NB4 (cell line): ENCODE data around the gene PNMT.

ENCODE experiments used
- DNase-seq: peaks from one replicate; pipeline ENCODE4 v3.0.0; 2010; ENCODE audit warnings: low read depth
- H3K4me3 ChIP-seq: one replicate; pipeline ENCODE4 v1.5.1; 2011; ENCODE audit warnings: mild to moderate bottlenecking, low read depth, low read length, moderate library complexity
- MYC ChIP-seq: IDR thresholded peaks from 2 replicates; pipeline ENCODE4 v1.6.1; 2011; ENCODE audit warnings: low read depth, low read length
- POLR2A ChIP-seq: IDR thresholded peaks from 2 replicates; pipeline ENCODE4 v1.6.1; 2011; ENCODE audit warnings: mild to moderate bottlenecking; ENCODE audit not compliant: insufficient read length; ENCODE audit errors: extremely low read depth
- TF ChIP-seq, protein P1 (sequence below): IDR thresholded peaks from 2 replicates; pipeline ENCODE4 v1.6.1; 2011; ENCODE audit warnings: low read depth, low read length
- TF ChIP-seq, protein P2 (sequence below): IDR thresholded peaks from one replicate; pipeline ENCODE4 v1.5.1; 2012; ENCODE audit warnings: low read depth, low read length

Gene PNMT

DNA sequence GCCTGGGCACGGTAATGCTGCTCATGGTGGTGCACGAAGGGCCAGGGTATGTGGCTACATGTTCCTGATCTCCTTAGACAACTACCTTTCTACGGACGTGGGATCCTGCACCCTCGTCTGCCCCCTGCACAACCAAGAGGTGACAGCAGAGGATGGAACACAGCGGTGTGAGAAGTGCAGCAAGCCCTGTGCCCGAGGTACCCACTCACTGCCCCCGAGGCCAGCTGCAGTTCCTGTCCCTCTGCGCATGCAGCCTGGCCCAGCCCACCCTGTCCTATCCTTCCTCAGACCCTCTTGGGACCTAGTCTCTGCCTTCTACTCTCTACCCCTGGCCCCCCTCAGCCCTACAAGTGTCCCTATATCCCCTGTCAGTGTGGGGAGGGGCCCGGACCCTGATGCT, 43.6 kb downstream of the PNMT start:
- H3K4me3 ChIP-seq = no peak overlapping the region
- DNase-seq = no peak
- TF ChIP-seq, protein P1, sequence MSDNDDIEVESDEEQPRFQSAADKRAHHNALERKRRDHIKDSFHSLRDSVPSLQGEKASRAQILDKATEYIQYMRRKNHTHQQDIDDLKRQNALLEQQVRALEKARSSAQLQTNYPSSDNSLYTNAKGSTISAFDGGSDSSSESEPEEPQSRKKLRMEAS = no peak
- TF ChIP-seq, protein P2, sequence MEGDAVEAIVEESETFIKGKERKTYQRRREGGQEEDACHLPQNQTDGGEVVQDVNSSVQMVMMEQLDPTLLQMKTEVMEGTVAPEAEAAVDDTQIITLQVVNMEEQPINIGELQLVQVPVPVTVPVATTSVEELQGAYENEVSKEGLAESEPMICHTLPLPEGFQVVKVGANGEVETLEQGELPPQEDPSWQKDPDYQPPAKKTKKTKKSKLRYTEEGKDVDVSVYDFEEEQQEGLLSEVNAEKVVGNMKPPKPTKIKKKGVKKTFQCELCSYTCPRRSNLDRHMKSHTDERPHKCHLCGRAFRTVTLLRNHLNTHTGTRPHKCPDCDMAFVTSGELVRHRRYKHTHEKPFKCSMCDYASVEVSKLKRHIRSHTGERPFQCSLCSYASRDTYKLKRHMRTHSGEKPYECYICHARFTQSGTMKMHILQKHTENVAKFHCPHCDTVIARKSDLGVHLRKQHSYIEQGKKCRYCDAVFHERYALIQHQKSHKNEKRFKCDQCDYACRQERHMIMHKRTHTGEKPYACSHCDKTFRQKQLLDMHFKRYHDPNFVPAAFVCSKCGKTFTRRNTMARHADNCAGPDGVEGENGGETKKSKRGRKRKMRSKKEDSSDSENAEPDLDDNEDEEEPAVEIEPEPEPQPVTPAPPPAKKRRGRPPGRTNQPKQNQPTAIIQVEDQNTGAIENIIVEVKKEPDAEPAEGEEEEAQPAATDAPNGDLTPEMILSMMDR = no peak
- TF ChIP-seq POLR2A (no peak), MYC (no peak)

GRCh38 chr17:39714234-39714633, 46.0 kb downstream of the PNMT start:
- no peak overlapping the region for H3K4me3 ChIP-seq
- TF ChIP-seq, protein P2 = no peak
- TF ChIP-seq MYC = no peak
- TF ChIP-seq, protein P1 = no peak
- no peak for TF ChIP-seq POLR2A
- DNase-seq = no peak

GRCh38 chr17:39715375-39716072, 47.3 kb downstream of the PNMT start:
- no peak overlapping the region for H3K4me3 ChIP-seq
- no peak for DNase-seq
- TF ChIP-seq, protein P1 = no peak
- TF ChIP-seq MYC (no peak), POLR2A (no peak)
- TF ChIP-seq, protein P2 = no peak

DNA sequence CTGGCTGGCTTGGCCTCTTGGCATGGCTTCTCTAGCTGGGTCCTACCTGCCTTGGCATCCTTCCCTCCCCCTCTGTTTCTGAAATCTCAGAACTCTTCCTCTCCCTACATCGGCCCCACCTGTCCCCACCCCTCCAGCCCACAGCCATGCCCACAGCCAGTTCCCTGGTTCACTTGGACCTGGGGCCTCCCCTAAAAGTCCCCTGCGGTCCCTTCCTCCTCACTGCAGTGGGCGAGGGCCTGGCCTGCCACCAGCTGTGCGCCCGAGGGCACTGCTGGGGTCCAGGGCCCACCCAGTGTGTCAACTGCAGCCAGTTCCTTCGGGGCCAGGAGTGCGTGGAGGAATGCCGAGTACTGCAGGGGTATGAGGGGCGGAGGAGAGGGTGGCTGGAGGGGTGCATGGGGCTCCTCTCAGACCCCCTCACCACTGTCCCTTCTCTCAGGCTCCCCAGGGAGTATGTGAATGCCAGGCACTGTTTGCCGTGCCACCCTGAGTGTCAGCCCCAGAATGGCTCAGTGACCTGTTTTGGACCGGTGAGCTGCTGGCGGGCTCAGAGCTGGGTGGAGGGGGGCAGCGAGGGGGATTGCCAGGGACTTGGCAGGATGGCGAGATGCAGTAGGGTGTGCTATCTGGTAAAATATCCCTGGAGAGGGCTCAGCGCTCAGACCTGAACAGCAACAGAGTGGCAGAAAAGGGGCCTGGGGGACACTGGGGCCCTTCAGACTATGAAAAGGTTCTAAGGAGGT, 48.0 kb downstream of the PNMT start:
- H3K4me3 ChIP-seq = no peak overlapping the region
- DNase-seq = no peak
- TF ChIP-seq POLR2A (no peak), MYC (no peak)
- TF ChIP-seq, protein P1 = no peak
- TF ChIP-seq, protein P2 = no peak

DNA sequence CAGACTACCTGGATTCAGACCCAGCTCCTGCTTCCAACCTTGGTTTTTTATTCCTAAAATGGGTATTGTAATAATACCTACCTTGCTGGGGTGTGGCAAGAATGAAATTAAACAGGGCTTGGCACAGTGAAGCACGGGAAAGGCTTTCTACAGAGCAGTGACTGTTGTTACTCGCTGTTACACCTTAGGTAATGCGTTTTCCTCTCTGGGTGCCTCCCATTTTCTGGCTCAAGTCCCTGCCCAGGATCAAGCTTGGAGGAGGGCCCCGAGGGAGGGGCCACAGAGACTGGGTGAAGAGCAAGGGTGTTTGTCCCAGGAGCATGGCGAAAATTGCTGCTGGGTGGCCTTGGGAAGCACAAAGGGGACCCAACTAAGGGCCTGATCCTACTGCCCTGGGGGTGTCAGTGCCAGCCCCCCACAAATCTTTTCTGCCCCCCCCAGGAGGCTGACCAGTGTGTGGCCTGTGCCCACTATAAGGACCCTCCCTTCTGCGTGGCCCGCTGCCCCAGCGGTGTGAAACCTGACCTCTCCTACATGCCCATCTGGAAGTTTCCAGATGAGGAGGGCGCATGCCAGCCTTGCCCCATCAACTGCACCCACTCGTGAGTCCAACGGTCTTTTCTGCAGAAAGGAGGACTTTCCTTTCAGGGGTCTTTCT, 48.8 kb downstream of the PNMT start:
- DNase-seq = no peak
- no peak overlapping the region for H3K4me3 ChIP-seq
- TF ChIP-seq, protein P1 = no peak
- TF ChIP-seq MYC (no peak), POLR2A (no peak)
- TF ChIP-seq, protein P2 = no peak
